ENCODE measurements around the gene VARS2. TPM values are rescaled to one million over a fixed set of nuclear protein-coding genes. Genes with fewer than 3 reads are reported as not detected.
A peak's percentile ranks its signal among the peaks of the same experiment; 100 is the strongest.
"Not testable (repeated sequence)": the region's sequence is repeated elsewhere in the genome, so short reads cannot be mapped to it uniquely, and the experiment has no call there.

VARS2 gene
- total and polyA plus RNA-seq, 2 experiments from 2014 or later, result 27.5 to 61.3 TPM

DNA sequence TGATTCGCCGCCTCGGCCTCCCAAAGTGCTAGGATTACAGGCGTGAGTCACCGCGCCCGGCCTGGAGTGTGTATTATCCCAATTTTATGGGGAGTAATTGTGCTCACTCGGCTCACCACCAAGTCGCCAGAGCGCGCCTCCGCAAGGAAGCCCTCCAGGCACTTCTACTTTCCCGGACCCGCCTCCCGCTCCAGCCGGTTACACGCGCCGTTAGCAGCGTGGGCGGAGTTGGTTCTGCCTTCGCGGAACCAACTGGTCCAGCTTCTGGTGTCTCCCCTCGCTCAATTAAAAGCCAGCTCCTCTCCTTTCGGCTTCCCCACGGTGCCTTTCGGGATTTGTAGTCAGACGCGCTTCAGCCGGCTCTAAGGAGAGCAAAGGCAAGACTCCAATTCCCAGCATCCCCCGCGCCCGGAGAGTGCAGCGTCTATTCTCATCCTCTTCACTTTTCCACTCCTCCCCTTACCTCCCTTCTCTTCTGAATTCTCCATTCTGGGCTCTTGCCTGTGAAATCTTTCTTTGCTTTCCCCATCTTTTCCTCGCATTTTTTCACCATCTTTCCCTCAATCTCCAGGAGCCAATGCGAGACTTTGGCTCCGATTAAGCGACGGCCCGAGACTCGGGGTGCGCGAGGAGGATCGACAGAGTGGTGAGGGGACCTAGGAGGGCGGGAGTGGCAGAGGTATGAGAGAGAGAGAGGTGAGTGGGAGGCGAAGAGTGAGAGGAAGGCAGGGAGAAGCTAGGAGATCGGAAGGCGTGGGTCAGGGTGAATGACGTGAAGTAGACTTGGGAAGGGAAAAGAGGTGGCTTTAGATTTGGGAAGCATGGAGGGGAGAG, 6.1 kb upstream of the VARS2 start, which contains the start of gene GTF2H4:
GTF2H4 (plus strand) TSS at position 450 of the 834 bp plus-strand sequence.
- H3K27me3 ChIP-seq, result no peaks in the 10 kb centered on the region
- DNase-seq (ENCODE audit: low read depth in 1 of 2, low spot score in 1 of 2), result peak; percentile 98 to 99
- TF ChIP-seq, protein P1, sequence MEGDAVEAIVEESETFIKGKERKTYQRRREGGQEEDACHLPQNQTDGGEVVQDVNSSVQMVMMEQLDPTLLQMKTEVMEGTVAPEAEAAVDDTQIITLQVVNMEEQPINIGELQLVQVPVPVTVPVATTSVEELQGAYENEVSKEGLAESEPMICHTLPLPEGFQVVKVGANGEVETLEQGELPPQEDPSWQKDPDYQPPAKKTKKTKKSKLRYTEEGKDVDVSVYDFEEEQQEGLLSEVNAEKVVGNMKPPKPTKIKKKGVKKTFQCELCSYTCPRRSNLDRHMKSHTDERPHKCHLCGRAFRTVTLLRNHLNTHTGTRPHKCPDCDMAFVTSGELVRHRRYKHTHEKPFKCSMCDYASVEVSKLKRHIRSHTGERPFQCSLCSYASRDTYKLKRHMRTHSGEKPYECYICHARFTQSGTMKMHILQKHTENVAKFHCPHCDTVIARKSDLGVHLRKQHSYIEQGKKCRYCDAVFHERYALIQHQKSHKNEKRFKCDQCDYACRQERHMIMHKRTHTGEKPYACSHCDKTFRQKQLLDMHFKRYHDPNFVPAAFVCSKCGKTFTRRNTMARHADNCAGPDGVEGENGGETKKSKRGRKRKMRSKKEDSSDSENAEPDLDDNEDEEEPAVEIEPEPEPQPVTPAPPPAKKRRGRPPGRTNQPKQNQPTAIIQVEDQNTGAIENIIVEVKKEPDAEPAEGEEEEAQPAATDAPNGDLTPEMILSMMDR (IDR thresholded peaks at IDR 0.05; ENCODE audit: low read depth, low read length), result no peak
- H3K36me3 ChIP-seq, result peaks cover 9% of the 10 kb centered on the region
- peak within 1 kb of the TSS; percentile 98 for H3K4me3 ChIP-seq
- no peaks in the 10 kb centered on the region for H3K9me3 ChIP-seq (ENCODE audit: low read depth)
- H3K4me1 ChIP-seq (ENCODE audit: low read depth), result peaks cover 5% of the 10 kb centered on the region
- no peak within 1 kb of the TSS for H3K27ac ChIP-seq

DNA sequence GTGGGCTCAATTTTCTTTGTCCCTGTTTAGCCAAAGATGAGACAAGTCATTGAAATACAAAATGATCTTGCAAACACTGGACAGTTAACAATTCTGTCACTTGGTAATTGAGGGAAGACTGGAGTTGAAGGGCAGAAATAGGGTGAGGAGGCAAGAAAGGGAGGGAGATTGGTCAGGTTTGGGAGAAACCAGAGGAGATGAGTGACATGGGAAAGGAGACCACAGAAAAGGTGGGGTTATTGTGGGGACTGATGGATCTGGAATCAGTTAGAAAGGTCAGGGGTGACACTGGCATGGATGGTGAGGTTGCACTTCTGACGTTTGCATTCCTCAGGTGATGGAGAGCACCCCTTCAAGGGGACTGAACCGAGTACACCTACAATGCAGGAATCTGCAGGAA, 5.3 kb upstream of the VARS2 start:
- no peak for DNase-seq (ENCODE audit: low read depth in 1 of 2, low spot score in 1 of 2)
- Histone ChIP-seq H3K9me3 (ENCODE audit: low read depth) (no peaks in the 10 kb centered on the region), H3K4me1 (ENCODE audit: low read depth) (peaks cover 8% of the 10 kb centered on the region), H3K4me3 (peak overlapping the region; percentile 98), H3K36me3 (peaks cover 9% of the 10 kb centered on the region), H3K27ac (no peak overlapping the region), H3K27me3 (no peaks in the 10 kb centered on the region)
- TF ChIP-seq, protein P1 (IDR thresholded peaks at IDR 0.05; ENCODE audit: low read depth, low read length), result no peak

DNA sequence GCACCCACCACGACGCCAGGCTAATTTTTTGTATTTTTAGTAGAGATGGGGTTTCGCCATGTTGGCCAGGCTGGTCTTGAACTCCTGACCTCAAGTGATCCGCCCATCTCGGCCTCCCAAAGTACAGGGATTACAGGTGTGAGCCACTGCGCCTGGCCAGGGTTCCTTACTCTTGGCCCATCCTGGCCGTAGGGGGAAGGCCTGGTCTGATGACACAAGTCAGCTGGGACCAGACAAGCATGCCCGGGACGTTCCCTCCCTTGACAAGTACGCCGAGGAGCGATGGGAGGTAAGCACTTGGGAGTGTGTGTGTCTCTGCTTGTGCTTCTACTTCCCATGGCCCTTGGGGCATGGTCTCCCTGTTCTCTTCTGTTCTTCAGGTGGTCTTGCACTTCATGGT, 3.6 kb upstream of the VARS2 start:
- not testable (repeated sequence) for H3K4me3 ChIP-seq; H3K36me3 ChIP-seq; H3K27me3 ChIP-seq; H3K27ac ChIP-seq; H3K9me3 ChIP-seq (ENCODE audit: low read depth); DNase-seq (ENCODE audit: low read depth in 1 of 2, low spot score in 1 of 2)
- H3K4me1 ChIP-seq (ENCODE audit: low read depth), result peaks cover 20% of the 10 kb centered on the region

DNA sequence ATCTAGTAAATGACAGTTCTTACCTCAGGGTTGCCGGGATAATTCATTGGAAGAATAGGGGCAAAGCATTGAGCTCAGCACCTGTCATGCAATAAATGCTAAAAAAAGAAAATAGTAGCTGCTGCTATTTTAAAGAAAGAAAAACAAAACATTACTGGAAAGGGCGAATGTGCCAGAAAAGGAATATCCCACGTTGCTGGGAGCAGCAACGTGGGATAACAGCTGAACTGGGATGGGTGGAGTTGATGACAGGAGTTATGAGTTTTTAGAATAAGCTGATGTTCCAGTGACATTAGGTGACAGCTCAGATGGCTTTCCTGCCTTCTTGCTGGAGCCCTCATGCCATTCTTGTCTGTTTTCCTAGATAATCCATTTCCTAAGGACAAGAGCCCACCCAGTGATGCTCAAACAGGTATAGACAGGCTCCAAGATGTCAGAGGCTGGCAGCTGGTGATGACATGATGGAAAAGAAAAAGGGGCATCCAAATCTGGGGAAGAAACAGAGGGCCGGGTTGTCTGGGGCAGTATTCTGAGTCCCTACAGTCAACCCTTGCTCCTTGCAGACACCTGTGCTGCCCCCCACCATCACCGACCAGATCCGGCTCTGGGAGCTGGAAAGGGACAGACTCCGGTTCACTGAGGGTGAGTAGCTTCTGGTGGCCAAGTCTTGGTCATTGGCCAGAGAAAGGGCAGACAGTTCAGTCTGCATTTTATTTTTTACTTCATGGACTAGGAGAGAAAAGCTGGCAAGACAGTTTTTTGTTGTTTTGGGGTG, 1.1 kb upstream of the VARS2 start:
- DNase-seq (ENCODE audit: low read depth in 1 of 2, low spot score in 1 of 2), result no peak
- peaks cover 16% of the 10 kb centered on the region for H3K36me3 ChIP-seq

DNA sequence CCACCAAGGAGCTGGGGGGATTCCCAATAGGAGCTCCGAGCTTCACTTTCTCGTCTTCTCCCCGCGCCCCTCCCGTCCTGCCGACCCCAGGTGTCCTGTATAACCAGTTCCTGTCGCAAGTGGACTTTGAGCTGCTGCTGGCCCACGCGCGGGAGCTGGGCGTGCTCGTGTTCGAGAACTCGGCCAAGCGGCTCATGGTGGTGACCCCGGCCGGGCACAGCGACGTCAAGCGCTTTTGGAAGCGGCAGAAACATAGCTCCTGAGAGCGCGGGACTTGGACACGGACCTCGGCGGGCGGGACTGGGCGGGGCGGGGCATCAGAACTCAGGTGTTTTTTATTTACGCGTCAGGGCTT, 340 bp upstream of the VARS2 start:
- peak in 1 of 2 donors; percentile 7 for DNase-seq (ENCODE audit: low read depth in 1 of 2, low spot score in 1 of 2)
- Histone ChIP-seq H3K36me3 (peaks cover 16% of the 10 kb centered on the region), H3K4me1 (ENCODE audit: low read depth) (peaks cover 24% of the 10 kb centered on the region), H3K9me3 (ENCODE audit: low read depth) (no peaks in the 10 kb centered on the region), H3K4me3 (peak overlapping the region; percentile 27), H3K27me3 (no peaks in the 10 kb centered on the region), H3K27ac (peak overlapping the region; percentile 37)
- TF ChIP-seq, protein P1 (IDR thresholded peaks at IDR 0.05; ENCODE audit: low read depth, low read length), result no peak

More for the DNA sequence above, 1.1 kb upstream of the VARS2 start:
- TF ChIP-seq, protein P1 (IDR thresholded peaks at IDR 0.05; ENCODE audit: low read depth, low read length), result no peak
- Histone ChIP-seq H3K27ac (no peak overlapping the region), H3K4me1 (ENCODE audit: low read depth) (peaks cover 26% of the 10 kb centered on the region), H3K4me3 (no peak overlapping the region), H3K9me3 (ENCODE audit: low read depth) (no peaks in the 10 kb centered on the region), H3K27me3 (no peaks in the 10 kb centered on the region)

Data from cardiac muscle cell (in vitro differentiated cells and primary cell).